ENCODE results near the gene KSR1. TPM values are rescaled to one million over a fixed set of nuclear protein-coding genes. Genes with fewer than 3 reads are reported as not detected.

KSR1 gene
- total and polyA plus RNA-seq, 9 of the 15 experiments (the other 6 are each of a cell fraction or from before 2014, with no cell fraction given) = 1.4 to 51.7 (median 18.4) TPM

GRCh38 chr17:27473190-27473747 lies 17.0 kb downstream of the KSR1 start (continued):
- TF ChIP-seq NR2C1 (IDR thresholded peaks at IDR 0.05) = no peak
- 0 out of 2 replicates have a peak, but pooled peaks have one; percentile 4 for TF ChIP-seq NR2C1 (tag; IDR thresholded peaks at IDR 0.05)
- TF ChIP-seq ZNF316 (IDR thresholded peaks at IDR 0.05) = no peak

DNA sequence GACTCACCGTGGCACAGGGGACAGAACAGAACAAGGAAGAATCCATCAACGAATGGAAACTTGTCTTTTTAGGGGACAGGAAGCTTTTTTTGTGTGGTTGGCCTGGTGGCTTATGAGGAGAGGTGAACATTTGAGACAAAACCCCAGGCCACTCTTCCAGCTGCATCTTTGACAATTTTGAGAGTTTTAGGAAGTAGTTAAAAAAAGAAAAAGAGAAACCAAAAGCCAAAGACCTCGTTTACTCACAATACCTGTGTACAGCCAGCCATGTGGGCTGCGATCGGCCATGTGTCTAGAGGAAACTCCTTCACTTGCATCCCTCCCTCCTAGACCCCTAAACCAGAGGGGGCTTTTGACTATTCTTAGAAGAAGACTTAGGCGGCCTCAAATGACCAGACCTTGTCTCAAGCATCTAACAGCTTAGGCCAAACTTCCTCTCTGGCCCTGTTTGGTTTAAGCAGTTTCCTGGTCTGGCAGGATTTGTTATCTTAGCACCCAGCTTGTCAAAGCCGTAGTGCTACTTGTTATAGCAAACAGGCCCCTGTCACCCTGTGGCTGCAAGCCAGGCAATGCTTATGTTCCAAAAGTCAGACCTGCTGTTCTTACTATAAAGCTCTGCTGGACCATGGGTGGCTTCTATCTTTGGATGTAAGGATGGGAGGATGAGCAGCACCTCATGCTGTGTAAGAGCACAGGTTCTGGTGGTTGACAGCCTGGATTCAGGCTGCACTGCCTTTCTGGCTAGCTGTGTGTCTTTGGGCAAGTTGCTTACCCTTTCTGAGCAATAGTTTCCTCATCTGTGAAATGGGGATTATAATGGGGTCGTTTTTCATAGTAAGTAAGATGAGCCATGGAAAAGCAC lies 17.7 kb downstream of the KSR1 start:
- H3K4me2 ChIP-seq (ENCODE audit: insufficient read depth, low read length) = peak overlapping the region; percentile 71
- peaks cover 96% of the 10 kb centered on the region for H3K79me2 ChIP-seq (ENCODE audit: control insufficient read depth, insufficient read depth, low read length)
- no TSS peak for BruUV-seq (replicated peaks)
- 3% methylated on average over 8 of the region's 8 CpGs for WGBS (ENCODE audit: insufficient coverage, low coverage, missing lambda C conversion rate)
- peaks cover 67 to 79% of the 10 kb centered on the region in 2 experiments for H3K4me1 ChIP-seq (replicated peaks in 1 of 2; ENCODE audit: control insufficient read depth in 2 of 2, insufficient read depth in 2 of 2, low read length in 2 of 2)
- ATAC-seq = peak; percentile 87
- POLR2A ChIA-PET = interaction anchor here (0.5 to 5.3 kb wide), 11 partner anchors 9 to 100 kb away, joined by 3 to 40 read pairs (median 3); no protein-coding TSS in a partner anchor
- intact Hi-C loops (cut with micrococcal nuclease) = loop anchor here (1.0 kb wide), 1 partner anchor 18 kb away; no protein-coding TSS in a partner anchor
- H3K4me3 ChIP-seq = no peak overlapping the region
- CTCF ChIA-PET (ENCODE audit: low intra/inter-chr PET ratio) = no interaction called here
- peak; percentile 75 to 96 (median 86) for DNase-seq (ENCODE audit: extremely low read depth in 1 of 4, low spot score in 3 of 4)
- peak overlapping the region; percentile 62 to 67; a peak in 3 of 4 replicates for H3K9ac ChIP-seq (ENCODE audit: insufficient read depth in 1 of 2, low read depth in 2 of 2, low read length in 2 of 2)
- no peaks in the 10 kb centered on the region for H3K9me3 ChIP-seq (replicated peaks; ENCODE audit: control insufficient read depth, insufficient read depth, low read depth, low read length)
- H2AFZ ChIP-seq (ENCODE audit: low read depth, low read length) = peak overlapping the region; percentile 18; the same call in 1 of the 2 replicates
- H3K27ac ChIP-seq (ENCODE audit: extremely low read depth, low read depth, low read length) = peak overlapping the region; percentile 79
- peaks cover 6% of the 10 kb centered on the region; the same call in 1 of the 2 replicates for H4K20me1 ChIP-seq (replicated peaks; ENCODE audit: control insufficient read depth, insufficient read depth, low read length)
- peak; percentile 99 for FAIRE-seq
- in situ Hi-C loops (cut with MboI) = no loop called here
- no peaks in the 10 kb centered on the region for H3K27me3 ChIP-seq (ENCODE audit: control insufficient read depth in 2 of 2, insufficient read depth in 2 of 2, low read length in 2 of 2)
- H3K9me1 ChIP-seq (ENCODE audit: control insufficient read depth, insufficient read depth, low read length) = peaks cover 9% of the 10 kb centered on the region
- no peaks in the 10 kb centered on the region for H3K36me3 ChIP-seq (ENCODE audit: control insufficient read depth, insufficient read depth, low read length)
- TF ChIP-seq, protein P1, sequence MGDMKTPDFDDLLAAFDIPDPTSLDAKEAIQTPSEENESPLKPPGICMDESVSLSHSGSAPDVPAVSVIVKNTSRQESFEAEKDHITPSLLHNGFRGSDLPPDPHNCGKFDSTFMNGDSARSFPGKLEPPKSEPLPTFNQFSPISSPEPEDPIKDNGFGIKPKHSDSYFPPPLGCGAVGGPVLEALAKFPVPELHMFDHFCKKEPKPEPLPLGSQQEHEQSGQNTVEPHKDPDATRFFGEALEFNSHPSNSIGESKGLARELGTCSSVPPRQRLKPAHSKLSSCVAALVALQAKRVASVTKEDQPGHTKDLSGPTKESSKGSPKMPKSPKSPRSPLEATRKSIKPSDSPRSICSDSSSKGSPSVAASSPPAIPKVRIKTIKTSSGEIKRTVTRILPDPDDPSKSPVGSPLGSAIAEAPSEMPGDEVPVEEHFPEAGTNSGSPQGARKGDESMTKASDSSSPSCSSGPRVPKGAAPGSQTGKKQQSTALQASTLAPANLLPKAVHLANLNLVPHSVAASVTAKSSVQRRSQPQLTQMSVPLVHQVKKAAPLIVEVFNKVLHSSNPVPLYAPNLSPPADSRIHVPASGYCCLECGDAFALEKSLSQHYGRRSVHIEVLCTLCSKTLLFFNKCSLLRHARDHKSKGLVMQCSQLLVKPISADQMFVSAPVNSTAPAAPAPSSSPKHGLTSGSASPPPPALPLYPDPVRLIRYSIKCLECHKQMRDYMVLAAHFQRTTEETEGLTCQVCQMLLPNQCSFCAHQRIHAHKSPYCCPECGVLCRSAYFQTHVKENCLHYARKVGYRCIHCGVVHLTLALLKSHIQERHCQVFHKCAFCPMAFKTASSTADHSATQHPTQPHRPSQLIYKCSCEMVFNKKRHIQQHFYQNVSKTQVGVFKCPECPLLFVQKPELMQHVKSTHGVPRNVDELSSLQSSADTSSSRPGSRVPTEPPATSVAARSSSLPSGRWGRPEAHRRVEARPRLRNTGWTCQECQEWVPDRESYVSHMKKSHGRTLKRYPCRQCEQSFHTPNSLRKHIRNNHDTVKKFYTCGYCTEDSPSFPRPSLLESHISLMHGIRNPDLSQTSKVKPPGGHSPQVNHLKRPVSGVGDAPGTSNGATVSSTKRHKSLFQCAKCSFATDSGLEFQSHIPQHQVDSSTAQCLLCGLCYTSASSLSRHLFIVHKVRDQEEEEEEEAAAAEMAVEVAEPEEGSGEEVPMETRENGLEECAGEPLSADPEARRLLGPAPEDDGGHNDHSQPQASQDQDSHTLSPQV (IDR thresholded peaks at IDR 0.05) = peak; percentile 94
- TF ChIP-seq, protein P2, sequence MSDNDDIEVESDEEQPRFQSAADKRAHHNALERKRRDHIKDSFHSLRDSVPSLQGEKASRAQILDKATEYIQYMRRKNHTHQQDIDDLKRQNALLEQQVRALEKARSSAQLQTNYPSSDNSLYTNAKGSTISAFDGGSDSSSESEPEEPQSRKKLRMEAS (CRISPR knock-in tag; IDR thresholded peaks at IDR 0.05) = 0 out of 2 replicates have a peak, but pooled peaks have one; percentile 22
- peak; percentile 95 to 97 for TF ChIP-seq KDM1A (IDR thresholded peaks at IDR 0.05)
- peak; percentile 62 to 92; a peak in 2 of 4 replicates for TF ChIP-seq ARNT (IDR thresholded peaks at IDR 0.05)
- TF ChIP-seq TEAD1 (CRISPR knock-in tag; IDR thresholded peaks at IDR 0.05) = peak in 1 of 2 experiments; percentile 59; a peak in 1 of 4 replicates
- TF ChIP-seq ZKSCAN8 (CRISPR knock-in tag; IDR thresholded peaks at IDR 0.05) = no peak; the same call in 1 of the 2 replicates
- TF ChIP-seq SNIP1 (IDR thresholded peaks at IDR 0.05; ENCODE audit: low read depth) = no peak
- TF ChIP-seq RAD21 (CRISPR knock-in tag; conservative IDR thresholded peaks at IDR 0.05 in 1 of 2, IDR thresholded peaks at IDR 0.05 in 1 of 2) = peak in 1 of 2 experiments; percentile 41; a peak in 2 of 4 replicates
- TF ChIP-seq, protein P3, sequence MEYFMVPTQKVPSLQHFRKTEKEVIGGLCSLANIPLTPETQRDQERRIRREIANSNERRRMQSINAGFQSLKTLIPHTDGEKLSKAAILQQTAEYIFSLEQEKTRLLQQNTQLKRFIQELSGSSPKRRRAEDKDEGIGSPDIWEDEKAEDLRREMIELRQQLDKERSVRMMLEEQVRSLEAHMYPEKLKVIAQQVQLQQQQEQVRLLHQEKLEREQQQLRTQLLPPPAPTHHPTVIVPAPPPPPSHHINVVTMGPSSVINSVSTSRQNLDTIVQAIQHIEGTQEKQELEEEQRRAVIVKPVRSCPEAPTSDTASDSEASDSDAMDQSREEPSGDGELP (CRISPR knock-in tag; IDR thresholded peaks at IDR 0.05; ENCODE audit: borderline replicate concordance) = peak; percentile 62; the same call in 1 of the 2 replicates
